ENCODE measurements around the gene HDAC1. TPM values are rescaled to one million over a fixed set of nuclear protein-coding genes. Genes with fewer than 3 reads are reported as not detected.

The HDAC1 gene
- total RNA-seq, 2 experiments from 2014 or later = 259 to 263 TPM

DNA sequence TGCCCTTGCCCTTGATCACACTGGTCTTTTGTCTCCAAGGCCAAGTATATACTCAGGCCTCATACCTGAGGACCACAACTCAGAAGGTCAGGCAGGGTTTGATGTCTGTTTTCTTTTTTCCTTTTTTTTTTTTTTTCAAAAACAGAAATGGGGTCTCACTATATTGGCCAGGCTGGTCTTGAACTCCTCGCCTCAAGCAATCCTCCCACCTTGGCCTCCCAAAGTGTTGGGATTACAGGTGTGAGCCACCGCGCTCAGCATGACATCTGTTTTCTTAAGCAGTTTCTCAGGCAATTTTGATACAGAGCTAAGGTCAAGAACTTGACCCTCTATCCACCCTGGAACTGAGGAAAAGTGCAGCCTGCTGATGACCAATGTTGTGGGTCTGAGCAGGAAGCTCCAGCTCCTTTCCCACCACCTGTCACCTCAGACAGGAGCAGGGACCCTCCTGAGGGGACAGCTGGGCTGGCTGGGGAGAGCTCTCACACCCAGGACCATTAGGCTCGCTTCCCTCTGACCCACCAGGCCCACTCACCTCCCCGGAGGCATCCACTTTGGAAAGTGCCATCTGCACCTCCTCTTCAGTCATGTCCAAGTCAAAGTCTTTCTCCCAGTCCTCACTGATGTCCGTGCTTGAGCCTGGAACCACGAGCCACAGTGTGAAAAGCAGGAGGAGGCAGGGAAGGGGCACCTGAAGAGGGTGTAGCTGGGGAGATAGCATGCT lies 76.2 kb downstream of the HDAC1 start:
- TF ChIP-seq EZH2phosphoT487 (IDR thresholded peaks at IDR 0.05; ENCODE audit: borderline replicate concordance, low read depth, low read length) = no peak
- ChIA-PET POLR2A (no interaction called here), CTCF (ENCODE audit: unreplicated experiment) (no interaction called here)
- no peaks in the 10 kb centered on the region for H3K79me2 ChIP-seq (ENCODE audit: insufficient read depth, low read depth, low read length)
- H3K4me1 ChIP-seq (ENCODE audit: insufficient read depth, low read length, poor library complexity, severe bottlenecking) = peaks cover 7% of the 10 kb centered on the region
- no peaks in the 10 kb centered on the region for H3K9me2 ChIP-seq (ENCODE audit: insufficient read depth, low read length)
- H2AFZ ChIP-seq (ENCODE audit: low read length) = no peak overlapping the region
- H3K36me3 ChIP-seq (ENCODE audit: insufficient read depth, low read length) = peaks cover 30% of the 10 kb centered on the region; the same call in 1 of the 2 replicates
- intact Hi-C loops (cut with micrococcal nuclease; ENCODE audit: unreplicated experiment) = no loop called here
- no peak overlapping the region for H3K4me2 ChIP-seq (ENCODE audit: low read length)
- no peaks in the 10 kb centered on the region for H3K9me3 ChIP-seq (ENCODE audit: low read length)
- H4K20me1 ChIP-seq (ENCODE audit: insufficient read depth, low read length) = no peaks in the 10 kb centered on the region
- DNase-seq (ENCODE audit: low spot score) = no peak
- BruUV-seq (replicated peaks) = no TSS peak
- no peak overlapping the region for H3K27ac ChIP-seq (ENCODE audit: low read depth, low read length, poor library complexity, severe bottlenecking)
- H3K4me3 ChIP-seq (ENCODE audit: low read depth, low read length, poor library complexity, severe bottlenecking) = no peak overlapping the region

DNA sequence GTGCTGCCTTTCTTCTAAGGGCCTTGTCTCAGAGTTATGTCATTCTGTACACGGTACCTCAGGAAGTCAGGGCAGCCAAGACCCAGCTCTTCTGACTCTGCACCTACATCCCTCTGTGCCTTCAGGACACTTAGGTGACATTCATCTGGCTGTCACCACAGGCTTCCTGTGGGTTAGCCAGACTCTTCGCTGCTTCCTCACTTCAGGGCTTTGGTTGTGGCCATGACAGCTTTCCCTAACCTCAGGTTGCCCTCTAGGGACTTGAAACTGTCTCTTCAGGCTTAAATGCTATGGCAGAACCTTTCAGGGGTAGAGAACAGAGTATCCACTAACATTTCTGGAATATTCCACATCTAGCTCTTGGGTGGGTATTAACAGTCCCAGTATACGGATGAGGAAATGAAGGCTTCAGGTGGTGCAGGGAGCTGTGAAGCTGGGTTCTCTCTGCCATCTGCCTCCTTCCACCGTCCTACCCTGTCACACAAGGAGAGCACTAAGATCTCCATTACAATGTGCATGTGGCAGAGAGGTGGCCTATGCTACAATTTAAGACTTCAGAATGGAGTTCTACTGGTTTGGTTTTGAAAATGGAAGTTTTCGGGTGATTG lies 80.4 kb downstream of the HDAC1 start:
- ChIA-PET POLR2A (interaction anchor here (0.7 kb wide), 1 partner anchor 119 kb away, joined by 3 read pairs; no protein-coding TSS in a partner anchor), CTCF (ENCODE audit: unreplicated experiment) (no interaction called here)
- H4K20me1 ChIP-seq (ENCODE audit: insufficient read depth, low read length) = no peaks in the 10 kb centered on the region
- H3K4me3 ChIP-seq (ENCODE audit: low read depth, low read length, poor library complexity, severe bottlenecking) = no peak overlapping the region
- no peak overlapping the region for H3K27ac ChIP-seq (ENCODE audit: low read depth, low read length, poor library complexity, severe bottlenecking)
- H3K4me2 ChIP-seq (ENCODE audit: low read length) = no peak overlapping the region
- no peaks in the 10 kb centered on the region for H3K9me3 ChIP-seq (ENCODE audit: low read length)
- H3K36me3 ChIP-seq (ENCODE audit: insufficient read depth, low read length) = peaks cover 62% of the 10 kb centered on the region; the same call in 1 of the 2 replicates
- intact Hi-C loops (cut with micrococcal nuclease; ENCODE audit: unreplicated experiment) = no loop called here
- H2AFZ ChIP-seq (ENCODE audit: low read length) = no peak overlapping the region
- TF ChIP-seq, protein P1, sequence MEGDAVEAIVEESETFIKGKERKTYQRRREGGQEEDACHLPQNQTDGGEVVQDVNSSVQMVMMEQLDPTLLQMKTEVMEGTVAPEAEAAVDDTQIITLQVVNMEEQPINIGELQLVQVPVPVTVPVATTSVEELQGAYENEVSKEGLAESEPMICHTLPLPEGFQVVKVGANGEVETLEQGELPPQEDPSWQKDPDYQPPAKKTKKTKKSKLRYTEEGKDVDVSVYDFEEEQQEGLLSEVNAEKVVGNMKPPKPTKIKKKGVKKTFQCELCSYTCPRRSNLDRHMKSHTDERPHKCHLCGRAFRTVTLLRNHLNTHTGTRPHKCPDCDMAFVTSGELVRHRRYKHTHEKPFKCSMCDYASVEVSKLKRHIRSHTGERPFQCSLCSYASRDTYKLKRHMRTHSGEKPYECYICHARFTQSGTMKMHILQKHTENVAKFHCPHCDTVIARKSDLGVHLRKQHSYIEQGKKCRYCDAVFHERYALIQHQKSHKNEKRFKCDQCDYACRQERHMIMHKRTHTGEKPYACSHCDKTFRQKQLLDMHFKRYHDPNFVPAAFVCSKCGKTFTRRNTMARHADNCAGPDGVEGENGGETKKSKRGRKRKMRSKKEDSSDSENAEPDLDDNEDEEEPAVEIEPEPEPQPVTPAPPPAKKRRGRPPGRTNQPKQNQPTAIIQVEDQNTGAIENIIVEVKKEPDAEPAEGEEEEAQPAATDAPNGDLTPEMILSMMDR (conservative IDR thresholded peaks at IDR 0.05; ENCODE audit: low read length) = peak; percentile 60
- no peak for TF ChIP-seq EZH2phosphoT487 (IDR thresholded peaks at IDR 0.05; ENCODE audit: borderline replicate concordance, low read depth, low read length)
- BruUV-seq (replicated peaks) = no TSS peak
- peak; percentile 59 for DNase-seq (ENCODE audit: low spot score)
- no peaks in the 10 kb centered on the region for H3K79me2 ChIP-seq (ENCODE audit: insufficient read depth, low read depth, low read length)
- no peaks in the 10 kb centered on the region for H3K9me2 ChIP-seq (ENCODE audit: insufficient read depth, low read length)
- H3K4me1 ChIP-seq (ENCODE audit: insufficient read depth, low read length, poor library complexity, severe bottlenecking) = peaks cover 7% of the 10 kb centered on the region

DNA sequence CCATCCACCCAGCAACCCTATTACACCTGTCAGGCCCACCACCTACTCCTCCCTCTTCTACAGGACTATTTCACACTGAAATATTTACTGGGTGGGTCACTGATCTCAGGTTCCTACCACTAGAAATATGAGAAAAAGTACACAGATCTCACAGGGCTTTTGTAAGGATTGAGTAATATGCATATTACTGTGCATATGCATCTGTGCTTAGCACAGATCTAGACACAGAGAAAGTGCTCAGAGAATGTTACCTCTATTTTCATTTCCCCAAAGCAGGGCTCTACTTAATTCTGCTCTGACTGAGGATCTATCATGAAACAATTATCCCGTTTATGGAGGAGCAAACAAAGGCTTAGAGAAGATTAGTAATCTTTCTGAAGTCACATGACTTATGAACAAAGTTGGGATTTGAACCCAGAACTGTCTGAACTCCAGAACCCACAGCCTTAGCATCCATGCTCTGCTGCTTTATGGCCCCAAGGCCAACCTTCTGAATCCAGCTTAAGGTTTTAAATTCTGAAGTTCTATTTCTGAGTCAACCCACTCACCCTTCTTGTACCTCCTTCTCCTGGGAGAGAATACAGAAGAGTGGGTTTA lies 82.2 kb downstream of the HDAC1 start:
- no peak for DNase-seq (ENCODE audit: low spot score)
- Histone ChIP-seq H3K27ac (ENCODE audit: low read depth, low read length, poor library complexity, severe bottlenecking) (no peak overlapping the region), H3K79me2 (ENCODE audit: insufficient read depth, low read depth, low read length) (no peaks in the 10 kb centered on the region), H3K9me2 (ENCODE audit: insufficient read depth, low read length) (no peaks in the 10 kb centered on the region), H3K4me3 (ENCODE audit: low read depth, low read length, poor library complexity, severe bottlenecking) (no peak overlapping the region), H3K4me2 (ENCODE audit: low read length) (no peak overlapping the region), H4K20me1 (ENCODE audit: insufficient read depth, low read length) (no peaks in the 10 kb centered on the region), H3K9me3 (ENCODE audit: low read length) (no peaks in the 10 kb centered on the region), H2AFZ (ENCODE audit: low read length) (no peak overlapping the region), H3K36me3 (ENCODE audit: insufficient read depth, low read length) (peaks cover 69% of the 10 kb centered on the region; the same call in 1 of the 2 replicates), H3K4me1 (ENCODE audit: insufficient read depth, low read length, poor library complexity, severe bottlenecking) (peaks cover 7% of the 10 kb centered on the region)
- intact Hi-C loops (cut with micrococcal nuclease; ENCODE audit: unreplicated experiment) = no loop called here
- TF ChIP-seq, protein P1 (conservative IDR thresholded peaks at IDR 0.05; ENCODE audit: low read length) = no peak
- TF ChIP-seq EZH2phosphoT487 (IDR thresholded peaks at IDR 0.05; ENCODE audit: borderline replicate concordance, low read depth, low read length) = no peak
- CTCF ChIA-PET (ENCODE audit: unreplicated experiment) = no interaction called here
- POLR2A ChIA-PET = interaction anchor here (0.8 kb wide), 1 partner anchor 20 kb away, joined by 3 read pairs; the partner anchor contains the start of gene BSDC1
- BruUV-seq (replicated peaks) = no TSS peak
